K562 (cell line): Measurements from ENCODE around the gene GPR135. TPM values are rescaled to one million over a fixed set of nuclear protein-coding genes. Genes with fewer than 3 reads are reported as not detected.
A peak's percentile ranks its signal among the peaks of the same experiment; 100 is the strongest.

Source experiments
- FOSL1 ChIP-seq: fragments of 200-800 bp; sonication (Bioruptor generic); conservative IDR thresholded peaks from 2 replicates; pipeline ENCODE4 v1.6.1; 2016; ENCODE audit warnings: missing genetic modification characterization, missing compliant biosample characterization
- HCFC1 ChIP-seq: IDR thresholded peaks from 2 replicates; pipeline ENCODE4 v1.6.1; 2012; ENCODE audit warnings: low read depth, low read length, improper control_type of control experiment
- KLF10 ChIP-seq: fragments of 250-450 bp; sonication (Bioruptor Pico); IDR thresholded peaks from 2 replicates; pipeline ENCODE4 v1.6.1; 2021; ENCODE audit warnings: matching md5 sums
- MAZ ChIP-seq, 2 experiments: fragments of 450-650 bp in 1 of 2; sonication (generic) in 1 of 2; formaldehyde crosslinking; IDR thresholded peaks in 1 of 2; conservative IDR thresholded peaks in 1 of 2; 2 replicates each; pipeline versions ENCODE4 v1.4.0 to v1.5.0; 2020; ENCODE audit warnings: mild to moderate bottlenecking in 1 of 2, missing genetic modification reagents in 1 of 2
- MYNN ChIP-seq, 2 experiments: sonication (generic); formaldehyde crosslinking in 1 of 2; IDR thresholded peaks; 2 replicates each; pipeline versions ENCODE4 v1.5.0 to v1.6.1; 2016 to 2020; ENCODE audit warnings: antibody characterized with exemption in 1 of 2, missing genetic modification reagents in 1 of 2
- NFE2 ChIP-seq: IDR thresholded peaks from 2 replicates; pipeline ENCODE4 v1.6.1; 2014; ENCODE audit warnings: antibody characterized with exemption, low read depth
- SMC3 ChIP-seq: conservative IDR thresholded peaks from 2 replicates; pipeline ENCODE4 v1.6.1; 2011; ENCODE audit warnings: low read depth, low read length, improper control_type of control experiment; ENCODE audit not compliant: insufficient read depth
- SRSF1 ChIP-seq: fragments of 200-400 bp; formaldehyde crosslinking; IDR thresholded peaks from 2 replicates; pipeline ENCODE4 v1.6.1; 2017; ENCODE audit warnings: mild to moderate bottlenecking, low read depth, low read length, moderate library complexity
- TAF15 ChIP-seq: fragments of 200-400 bp; formaldehyde crosslinking; IDR thresholded peaks from 2 replicates; pipeline ENCODE4 v1.6.1; 2017; ENCODE audit warnings: mild to moderate bottlenecking, low read depth, low read length, moderate library complexity
- TAL1 ChIP-seq: fragments of 450-650 bp; IDR thresholded peaks from 2 replicates; pipeline ENCODE4 v1.6.1; 2016; ENCODE audit warnings: mild to moderate bottlenecking
- TCF7L2 ChIP-seq: fragments of 150-350 bp; IDR thresholded peaks from 2 replicates; pipeline ENCODE4 v1.6.1; 2016; ENCODE audit warnings: low read depth, mild to moderate bottlenecking, low read length, moderate library complexity
- ZNF12 ChIP-seq: sonication (generic); formaldehyde crosslinking; IDR thresholded peaks from 2 replicates; pipeline ENCODE4 v1.4.0; 2020; ENCODE audit warnings: mild to moderate bottlenecking, missing genetic modification reagents
- ZNF695 ChIP-seq: fragments of 450-650 bp; formaldehyde crosslinking; IDR thresholded peaks from 2 replicates; pipeline ENCODE4 v1.4.0; 2020; ENCODE audit warnings: mild to moderate bottlenecking, moderate library complexity
- ZNF75A ChIP-seq: fragments of 450-650 bp; formaldehyde crosslinking; IDR thresholded peaks from 2 replicates; pipeline ENCODE4 v1.4.0; 2020; ENCODE audit warnings: mild to moderate bottlenecking
- ZNF780A ChIP-seq: fragments of 250-450 bp; sonication (Bioruptor Pico); IDR thresholded peaks from 2 replicates; pipeline ENCODE4 v1.5.0; 2021; ENCODE audit warnings: mild to moderate bottlenecking
- ZSCAN29 ChIP-seq: fragments of 450-650 bp; IDR thresholded peaks from 2 replicates; pipeline ENCODE4 v1.6.1; 2017
- polyA plus RNA-seq, 8 experiments: library from polyadenylated mRNA; depleted of rRNA in 4 of 8; stranded (reverse) in 5 of 8; unstranded in 3 of 8; fragments of >200 nt; fragmentation: Nextera tagmentation in 2 of 8; fragmentation: Illumina TruSeq in 1 of 8; extraction: Ambion mirVana in 2 of 8; extraction: Trizol in 1 of 8; gene quantifications; 2 replicates each; pipeline versions ENCODE4 v1.2.1 to v1.2.3, GENCODE V29; 2011 to 2014; ENCODE audit warnings: inconsistent platforms in 1 of 8, missing spikeins in 1 of 8
- total RNA-seq, 7 experiments: library from RNA; depleted of rRNA in 6 of 7; stranded (reverse); fragments of >200 nt in 6 of 7; fragmentation: Illumina TruSeq in 2 of 7; extraction: Trizol in 2 of 7; gene quantifications; 2 replicates each; pipeline versions ENCODE4 v1.2.1 to v1.2.3, GENCODE V29; 2011 to 2021; ENCODE audit warnings: low replicate concordance in 1 of 7
- TF ChIP-seq, protein P1 (sequence below): sonication (generic); formaldehyde crosslinking; IDR thresholded peaks from 2 replicates; pipeline ENCODE4 v1.8.0; 2023; ENCODE audit warnings: mild to moderate bottlenecking, missing genetic modification reagents
- TF ChIP-seq, protein P2 (sequence below): fragments of 250-450 bp; sonication (Bioruptor Pico); IDR thresholded peaks from 2 replicates; pipeline ENCODE4 v1.8.0; 2021; ENCODE audit warnings: mild to moderate bottlenecking, moderate library complexity
- TF ChIP-seq, protein P3 (sequence below): fragments of 200-800 bp; sonication (Bioruptor generic); IDR thresholded peaks from 2 replicates; pipeline ENCODE4 v1.6.1; 2017; ENCODE audit warnings: missing genetic modification characterization, missing compliant biosample characterization
- TF ChIP-seq, protein P4 (sequence below), 2 experiments: IDR thresholded peaks; 2 replicates each; pipeline ENCODE4 v1.6.1; 2011; ENCODE audit warnings: borderline replicate concordance in 1 of 2, control low read depth in 1 of 2, low read depth in 1 of 2, low read length in 1 of 2, mild to moderate bottlenecking in 1 of 2, mixed read lengths in 1 of 2, moderate library complexity in 1 of 2; ENCODE audit not compliant: insufficient read depth in 1 of 2, insufficient read length in 1 of 2, poor library complexity in 1 of 2, severe bottlenecking in 1 of 2; ENCODE audit errors: extremely low read depth in 1 of 2

Gene GPR135
- total and polyA plus RNA-seq, 9 of the 15 experiments (the other 6 are each of a cell fraction or from before 2014, with no cell fraction given), result 0.06 to 1.6 (median 1.0) TPM

DNA sequence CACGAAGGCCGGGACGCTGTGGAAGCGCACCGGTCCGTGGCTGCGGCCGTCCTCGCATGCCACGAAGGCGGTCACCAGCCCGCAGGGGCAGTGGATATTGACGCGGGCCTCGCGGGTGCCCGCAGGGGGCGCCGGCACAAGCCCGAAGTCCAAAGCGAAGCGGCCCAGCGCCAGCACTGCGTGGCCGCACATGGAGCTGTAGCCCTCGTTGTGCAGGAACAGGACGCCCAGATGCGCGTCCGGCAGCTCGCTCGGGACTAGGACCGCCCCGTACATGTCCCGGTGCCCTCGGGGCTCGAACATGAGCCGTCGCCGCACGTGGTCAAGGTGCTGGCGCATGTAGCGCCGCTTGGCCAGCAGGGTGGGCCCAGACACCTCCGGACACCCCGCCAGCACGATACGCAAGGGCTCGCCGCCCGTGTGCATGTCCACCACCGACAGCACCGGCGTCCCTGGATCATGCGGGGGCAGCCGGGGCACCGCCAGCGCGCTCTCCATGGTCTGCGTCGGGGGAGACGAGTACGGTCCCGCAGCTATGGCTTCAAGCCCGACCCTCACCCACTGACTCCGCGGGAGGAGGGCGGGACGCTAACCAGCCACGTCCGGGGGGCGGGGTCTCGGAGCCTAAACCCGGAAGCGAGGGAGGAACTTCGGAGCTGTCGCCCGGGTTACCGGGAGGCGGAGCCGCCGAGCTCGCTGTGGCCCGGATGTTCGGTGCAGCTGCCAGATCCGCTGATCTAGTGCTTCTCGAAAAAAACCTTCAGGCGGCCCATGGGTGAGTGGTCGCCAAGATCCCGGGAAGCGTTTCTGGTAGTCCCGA, 18.8 kb upstream of the GPR135 start, which contains the start of the genes JKAMP and L3HYPDH (continued):
- TF ChIP-seq MYNN (IDR thresholded peaks at IDR 0.05), result no peak
- TF ChIP-seq MYNN (CRISPR knock-in tag; IDR thresholded peaks at IDR 0.05), result no peak
- no peak for TF ChIP-seq TAL1
- TF ChIP-seq, protein P1, sequence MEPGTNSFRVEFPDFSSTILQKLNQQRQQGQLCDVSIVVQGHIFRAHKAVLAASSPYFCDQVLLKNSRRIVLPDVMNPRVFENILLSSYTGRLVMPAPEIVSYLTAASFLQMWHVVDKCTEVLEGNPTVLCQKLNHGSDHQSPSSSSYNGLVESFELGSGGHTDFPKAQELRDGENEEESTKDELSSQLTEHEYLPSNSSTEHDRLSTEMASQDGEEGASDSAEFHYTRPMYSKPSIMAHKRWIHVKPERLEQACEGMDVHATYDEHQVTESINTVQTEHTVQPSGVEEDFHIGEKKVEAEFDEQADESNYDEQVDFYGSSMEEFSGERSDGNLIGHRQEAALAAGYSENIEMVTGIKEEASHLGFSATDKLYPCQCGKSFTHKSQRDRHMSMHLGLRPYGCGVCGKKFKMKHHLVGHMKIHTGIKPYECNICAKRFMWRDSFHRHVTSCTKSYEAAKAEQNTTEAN (CRISPR knock-in tag), result 0 out of 2 replicates have a peak, but pooled peaks have one; percentile 23
- no peak for TF ChIP-seq ZSCAN29
- no peak for TF ChIP-seq ZNF695
- TF ChIP-seq KLF10 (CRISPR knock-in tag), result no peak
- TF ChIP-seq MAZ (CRISPR knock-in tag; conservative IDR thresholded peaks at IDR 0.05 in 1 of 2, IDR thresholded peaks at IDR 0.05 in 1 of 2), result peak in 1 of 2 experiments; percentile 71; a peak in 2 of 4 replicates
- no peak for TF ChIP-seq NFE2
- peak; percentile 74; the same call in 1 of the 2 replicates for TF ChIP-seq ZNF12 (CRISPR knock-in tag)
- TF ChIP-seq HCFC1, result no peak
- no peak for TF ChIP-seq SRSF1
- TF ChIP-seq, protein P2, sequence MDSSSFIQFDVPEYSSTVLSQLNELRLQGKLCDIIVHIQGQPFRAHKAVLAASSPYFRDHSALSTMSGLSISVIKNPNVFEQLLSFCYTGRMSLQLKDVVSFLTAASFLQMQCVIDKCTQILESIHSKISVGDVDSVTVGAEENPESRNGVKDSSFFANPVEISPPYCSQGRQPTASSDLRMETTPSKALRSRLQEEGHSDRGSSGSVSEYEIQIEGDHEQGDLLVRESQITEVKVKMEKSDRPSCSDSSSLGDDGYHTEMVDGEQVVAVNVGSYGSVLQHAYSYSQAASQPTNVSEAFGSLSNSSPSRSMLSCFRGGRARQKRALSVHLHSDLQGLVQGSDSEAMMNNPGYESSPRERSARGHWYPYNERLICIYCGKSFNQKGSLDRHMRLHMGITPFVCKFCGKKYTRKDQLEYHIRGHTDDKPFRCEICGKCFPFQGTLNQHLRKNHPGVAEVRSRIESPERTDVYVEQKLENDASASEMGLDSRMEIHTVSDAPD (CRISPR knock-in tag), result no peak
- TF ChIP-seq TAF15, result no peak
- TF ChIP-seq ZNF780A, result no peak
- TF ChIP-seq, protein P3, sequence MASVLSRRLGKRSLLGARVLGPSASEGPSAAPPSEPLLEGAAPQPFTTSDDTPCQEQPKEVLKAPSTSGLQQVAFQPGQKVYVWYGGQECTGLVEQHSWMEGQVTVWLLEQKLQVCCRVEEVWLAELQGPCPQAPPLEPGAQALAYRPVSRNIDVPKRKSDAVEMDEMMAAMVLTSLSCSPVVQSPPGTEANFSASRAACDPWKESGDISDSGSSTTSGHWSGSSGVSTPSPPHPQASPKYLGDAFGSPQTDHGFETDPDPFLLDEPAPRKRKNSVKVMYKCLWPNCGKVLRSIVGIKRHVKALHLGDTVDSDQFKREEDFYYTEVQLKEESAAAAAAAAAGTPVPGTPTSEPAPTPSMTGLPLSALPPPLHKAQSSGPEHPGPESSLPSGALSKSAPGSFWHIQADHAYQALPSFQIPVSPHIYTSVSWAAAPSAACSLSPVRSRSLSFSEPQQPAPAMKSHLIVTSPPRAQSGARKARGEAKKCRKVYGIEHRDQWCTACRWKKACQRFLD, result no peak
- TF ChIP-seq TCF7L2, result no peak
- TF ChIP-seq, protein P4, sequence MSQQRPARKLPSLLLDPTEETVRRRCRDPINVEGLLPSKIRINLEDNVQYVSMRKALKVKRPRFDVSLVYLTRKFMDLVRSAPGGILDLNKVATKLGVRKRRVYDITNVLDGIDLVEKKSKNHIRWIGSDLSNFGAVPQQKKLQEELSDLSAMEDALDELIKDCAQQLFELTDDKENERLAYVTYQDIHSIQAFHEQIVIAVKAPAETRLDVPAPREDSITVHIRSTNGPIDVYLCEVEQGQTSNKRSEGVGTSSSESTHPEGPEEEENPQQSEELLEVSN (IDR thresholded peaks at IDR 0.05; ENCODE audit: borderline replicate concordance in 1 of 2, extremely low read depth in 1 of 2, insufficient read depth in 1 of 2, insufficient read length in 1 of 2, low read depth in 1 of 2, low read length in 1 of 2, poor library complexity in 1 of 2, severe bottlenecking in 1 of 2), result peak; percentile 80 to 84
- no peak for TF ChIP-seq ZNF75A (CRISPR knock-in tag)
- no peak for TF ChIP-seq SMC3
- TF ChIP-seq FOSL1, result no peak
